Naive thymus-derived CD8-positive, alpha-beta T cell (primary cell): ENCODE measurements around the gene B3GALNT2. TPM values are rescaled to one million over a fixed set of nuclear protein-coding genes. Genes with fewer than 3 reads are reported as not detected.
"Not testable (repeated sequence)": the region's sequence is repeated elsewhere in the genome, so short reads cannot be mapped to it uniquely, and the experiment has no call there.

Source experiments
- ATAC-seq, 2 donors: fragments of 150-1000 bp; cut with Tn5 transposase in 1 of 2; sonication (Bioruptor Pico), chemical (Tn5 transposase) in 1 of 2; 1 replicate in 1 of 2; 2 replicates in 1 of 2; pipeline ENCODE4 v1.10.0; 2021; ENCODE audit warnings: mild to moderate bottlenecking in 2 of 2, moderate library complexity in 2 of 2
- POLR2A ChIA-PET: fragments of 350-600 bp; sonication (Branson Sonifier 250); formaldehyde crosslinking; loops from one replicate; lab custom pipeline; 2021; ENCODE audit warnings: antibody characterized with exemption; lab: Charles Lee
- DNase-seq, 10 donors: peaks; one replicate each; pipeline versions ENCODE4 v3.0.0 to v3.0.0-alpha.2; 2020 to 2022
- H3K27ac Mint-ChIP-seq, 10 donors: one replicate each; pipeline ENCODE4 v1.8.0; 2020 to 2022; ENCODE audit warnings: mild to moderate bottlenecking in 10 of 10, mixed read lengths in 10 of 10, moderate library complexity in 4 of 10, inconsistent platforms in 1 of 10
- H3K27me3 Mint-ChIP-seq, 5 donors: one replicate each; pipeline ENCODE4 v1.8.0; 2021 to 2022; ENCODE audit warnings: mixed read lengths in 5 of 5
- H3K36me3 Mint-ChIP-seq, 3 donors: one replicate each; pipeline ENCODE4 v1.8.0; 2020 to 2022; ENCODE audit warnings: mixed read lengths in 3 of 3, mild to moderate bottlenecking in 2 of 3, inconsistent platforms in 1 of 3
- H3K4me1 Mint-ChIP-seq, 4 donors: one replicate each; pipeline ENCODE4 v1.8.0; 2021 to 2022; ENCODE audit warnings: mixed read lengths in 4 of 4
- H3K4me3 Mint-ChIP-seq, 10 donors: one replicate each; pipeline ENCODE4 v1.8.0; 2020 to 2022; ENCODE audit warnings: mild to moderate bottlenecking in 10 of 10, mixed read lengths in 10 of 10, moderate library complexity in 6 of 10, inconsistent platforms in 1 of 10
- H3K9me3 Mint-ChIP-seq, 9 donors: one replicate each; pipeline ENCODE4 v1.8.0; 2020 to 2022; ENCODE audit warnings: mixed read lengths in 9 of 9, mild to moderate bottlenecking in 3 of 9, inconsistent platforms in 1 of 9, moderate library complexity in 1 of 9
- polyA plus RNA-seq, 3 donors: library from polyadenylated mRNA; unstranded; fragments of 300-500 nt; fragmentation: Illumina TruSeq; gene quantifications; one replicate each; pipeline ENCODE4 v1.2.3, GENCODE V29; 2021
- total RNA-seq, 8 experiments: library from RNA in 2 of 8; stranded (reverse) in 2 of 8; gene quantifications; one replicate each; pipeline ENCODE4 v1.2.3 and lab custom pipeline; 2021 to 2026

B3GALNT2 gene
- total and polyA plus RNA-seq, 5 experiments from 2014 or later: 3.3 to 9.5 (median 4.3) TPM

DNA sequence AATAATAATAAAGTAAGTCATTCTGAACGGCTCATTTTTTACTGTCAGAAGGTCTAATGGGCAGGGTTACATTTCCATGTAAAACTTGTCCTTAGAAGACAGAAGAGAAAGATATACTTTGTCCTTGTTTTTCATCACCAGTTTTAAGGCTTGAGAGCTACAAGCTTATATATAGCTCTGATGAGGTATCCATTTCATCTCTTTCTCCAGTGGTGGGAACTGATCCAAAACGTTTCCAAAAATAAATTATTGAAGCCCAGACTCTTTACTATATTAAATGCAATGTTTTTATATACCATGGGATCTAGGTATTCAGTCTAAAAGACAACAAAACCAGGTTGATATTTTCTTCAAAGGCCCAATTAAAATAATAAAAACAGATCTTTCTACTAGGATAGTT, 8.7 kb downstream of the B3GALNT2 start:
- ATAC-seq (no peak), DNase-seq (no peak)
- Mint-ChIP-seq H3K4me1 (peaks cover 8 to 10% (median 9%) of the 10 kb centered on the region in 4 donors), H3K4me3 (no peak overlapping the region), H3K27me3 (no peaks in the 10 kb centered on the region), H3K27ac (no peak overlapping the region), H3K9me3 (no peaks in the 10 kb centered on the region), H3K36me3 (peaks cover 5 to 31% (median 14%) of the 10 kb centered on the region in 3 donors)
- POLR2A ChIA-PET: interaction anchor here (2.5 kb wide), 1 partner anchor 9 kb away, joined by 11 read pairs; the partner anchor contains the start of gene B3GALNT2

DNA sequence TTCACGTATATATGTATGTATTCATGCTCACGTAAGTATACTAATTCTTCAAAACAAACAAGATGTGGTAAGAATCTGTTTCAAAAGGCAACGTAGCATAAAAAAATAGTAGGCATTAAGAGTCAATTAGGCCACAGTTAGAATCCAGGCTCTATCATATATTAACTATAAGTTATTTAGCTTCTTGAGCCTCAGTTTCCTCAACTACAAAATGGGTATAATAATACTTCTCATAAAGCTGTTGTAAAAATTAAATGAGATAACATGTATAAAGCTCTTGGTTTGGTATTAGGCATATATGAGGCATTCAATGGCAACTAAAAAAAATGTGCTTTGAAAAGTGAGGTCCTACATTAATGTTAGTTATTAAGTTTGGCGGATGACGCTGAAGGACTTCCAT, 9.2 kb downstream of the B3GALNT2 start:
- POLR2A ChIA-PET: interaction anchor here (2.5 kb wide), 1 partner anchor 10 kb away, joined by 11 read pairs; the partner anchor contains the start of gene B3GALNT2
- Mint-ChIP-seq H3K27ac (no peak overlapping the region), H3K4me3 (no peak overlapping the region), H3K36me3 (peaks cover 5 to 31% (median 14%) of the 10 kb centered on the region in 3 donors), H3K9me3 (no peaks in the 10 kb centered on the region), H3K4me1 (peaks cover 8 to 10% (median 9%) of the 10 kb centered on the region in 4 donors), H3K27me3 (no peaks in the 10 kb centered on the region)
- DNase-seq: no peak
- no peak for ATAC-seq

DNA sequence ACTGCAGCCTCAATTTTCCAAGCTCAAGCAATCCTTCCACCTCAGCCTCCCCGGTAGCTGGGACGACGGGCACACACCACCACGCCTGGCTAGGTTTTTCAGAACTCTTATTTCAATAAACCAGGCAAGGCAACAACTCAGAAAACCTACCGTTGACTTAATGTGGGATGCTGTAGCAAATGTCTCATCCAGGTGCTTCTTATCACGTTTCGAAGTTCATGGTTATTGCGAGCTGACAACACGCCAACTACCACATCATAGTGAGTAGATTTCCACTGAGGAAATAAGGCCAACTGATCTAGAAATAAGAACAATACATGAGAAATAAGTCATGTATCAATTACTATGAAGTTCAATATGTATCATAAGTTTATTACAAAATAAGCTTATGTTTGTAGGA, 9.7 kb downstream of the B3GALNT2 start:
- peaks cover 5 to 31% (median 14%) of the 10 kb centered on the region in 3 donors for H3K36me3 Mint-ChIP-seq
- no peaks in the 10 kb centered on the region for H3K27me3 Mint-ChIP-seq
- POLR2A ChIA-PET: interaction anchor here (2.5 kb wide), 1 partner anchor 10 kb away, joined by 11 read pairs; the partner anchor contains the start of gene B3GALNT2
- DNase-seq (no peak), ATAC-seq (no peak)
- H3K27ac Mint-ChIP-seq: no peak overlapping the region
- H3K4me1 Mint-ChIP-seq: peaks cover 8 to 10% (median 9%) of the 10 kb centered on the region in 4 donors
- H3K9me3 Mint-ChIP-seq: no peaks in the 10 kb centered on the region
- no peak overlapping the region for H3K4me3 Mint-ChIP-seq

DNA sequence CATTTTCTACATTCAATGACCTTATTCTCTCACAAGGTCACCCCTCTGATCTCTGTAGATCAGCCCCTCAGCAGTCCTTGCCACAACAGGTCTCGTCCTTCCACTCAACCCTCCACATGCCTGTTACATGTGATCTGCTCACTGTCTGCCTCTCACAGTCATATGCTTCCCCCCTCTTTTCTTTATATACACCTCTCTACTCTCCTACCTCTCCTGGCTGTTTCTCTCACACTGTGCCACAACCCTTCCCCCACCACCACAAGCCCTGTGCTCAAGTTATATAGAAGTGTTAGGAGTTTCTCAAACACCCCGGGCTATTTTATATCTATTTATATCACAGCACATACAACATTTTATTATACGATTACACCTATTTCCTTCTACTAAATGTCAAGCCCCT, 12.6 kb downstream of the B3GALNT2 start:
- H3K27me3 Mint-ChIP-seq: no peaks in the 10 kb centered on the region
- no peak overlapping the region for H3K4me3 Mint-ChIP-seq
- H3K27ac Mint-ChIP-seq: no peak overlapping the region
- DNase-seq (no peak), ATAC-seq (no peak)
- H3K36me3 Mint-ChIP-seq: peaks cover 5 to 38% (median 14%) of the 10 kb centered on the region in 3 donors
- H3K9me3 Mint-ChIP-seq: no peaks in the 10 kb centered on the region
- peaks cover 8 to 10% (median 9%) of the 10 kb centered on the region in 4 donors for H3K4me1 Mint-ChIP-seq
- POLR2A ChIA-PET: interaction anchor here (0.6 kb wide), 1 partner anchor 24 kb away, joined by 4 read pairs; no protein-coding TSS in a partner anchor

DNA sequence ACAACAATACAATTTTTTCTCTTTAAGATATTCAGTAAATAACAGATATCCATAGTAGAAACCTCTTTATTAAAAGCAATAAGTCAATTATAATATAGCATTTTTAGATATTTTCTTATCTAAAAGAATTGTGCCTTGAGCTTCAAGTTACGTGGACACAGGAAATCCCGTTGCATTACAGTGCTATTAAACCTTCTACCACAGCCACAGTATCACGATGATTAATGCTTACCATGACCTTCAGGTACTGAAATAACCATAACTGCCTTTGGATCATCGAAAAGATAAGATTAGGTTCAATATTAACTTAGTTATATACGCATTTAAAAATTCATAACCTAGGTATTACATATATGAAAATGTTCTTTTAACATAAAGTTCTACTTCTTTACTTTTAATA, 17.9 kb downstream of the B3GALNT2 start:
- Mint-ChIP-seq H3K4me3 (no peak overlapping the region), H3K4me1 (no peaks in the 10 kb centered on the region), H3K27ac (no peak overlapping the region), H3K9me3 (peaks cover 0 to 9% (median 0%) of the 10 kb centered on the region in 9 donors), H3K27me3 (no peaks in the 10 kb centered on the region), H3K36me3 (peaks cover 16 to 35% (median 27%) of the 10 kb centered on the region in 3 donors)
- ATAC-seq (no peak), DNase-seq (no peak)
- POLR2A ChIA-PET: no interaction called here

DNA sequence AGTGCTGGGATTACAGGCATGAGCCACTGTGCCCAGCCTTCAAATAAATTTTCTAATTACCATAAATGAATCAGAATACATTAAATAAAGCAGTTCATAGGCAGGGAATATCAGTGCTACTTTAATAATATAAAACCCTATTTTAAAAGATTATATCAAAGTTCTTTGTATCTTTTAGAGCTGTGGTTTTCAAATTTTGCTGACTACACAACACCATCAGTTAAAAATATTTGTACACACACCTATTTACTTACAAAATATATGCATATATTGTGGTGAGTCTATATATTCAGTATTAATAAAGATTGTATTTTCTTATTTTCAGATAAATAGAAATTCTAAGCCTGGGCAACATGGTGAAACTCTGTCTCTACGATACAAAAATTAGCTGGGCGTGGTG, 18.7 kb downstream of the B3GALNT2 start:
- Mint-ChIP-seq H3K9me3 (peaks cover 0 to 9% (median 0%) of the 10 kb centered on the region in 9 donors), H3K4me3 (no peak overlapping the region), H3K27ac (peak overlapping the region in 1 of 10 donors; percentile 60), H3K27me3 (no peaks in the 10 kb centered on the region), H3K36me3 (peaks cover 16 to 41% (median 32%) of the 10 kb centered on the region in 3 donors), H3K4me1 (no peaks in the 10 kb centered on the region)
- POLR2A ChIA-PET: no interaction called here
- no peak for DNase-seq
- ATAC-seq: no peak

DNA sequence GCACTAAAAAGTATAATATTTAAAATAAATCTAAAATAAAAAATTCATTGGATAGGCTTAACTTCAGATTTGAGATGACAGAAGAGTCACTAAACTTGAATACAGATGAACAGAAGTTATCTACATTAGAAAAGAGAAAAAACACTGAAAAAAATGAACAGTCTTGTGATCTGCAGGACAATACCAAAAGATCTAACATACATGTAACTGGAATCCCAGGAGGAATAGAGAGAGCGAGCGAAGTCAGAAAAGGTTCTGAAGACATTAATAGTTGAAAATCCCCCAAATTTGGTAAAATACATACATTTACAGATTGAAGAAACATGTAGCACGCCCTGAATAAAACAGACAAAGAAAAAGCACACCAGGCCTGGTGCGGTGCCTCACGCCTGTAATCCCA, 21.2 kb downstream of the B3GALNT2 start:
- POLR2A ChIA-PET: interaction anchor here (1.7 kb wide), 1 partner anchor 21 kb away, joined by 4 read pairs; the partner anchor contains the start of gene B3GALNT2
- peaks cover 0 to 9% (median 0%) of the 10 kb centered on the region in 9 donors for H3K9me3 Mint-ChIP-seq
- no peaks in the 10 kb centered on the region for H3K4me1 Mint-ChIP-seq
- H3K27ac Mint-ChIP-seq: no peak overlapping the region
- no peaks in the 10 kb centered on the region for H3K27me3 Mint-ChIP-seq
- no peak overlapping the region for H3K4me3 Mint-ChIP-seq
- peaks cover 16 to 62% (median 43%) of the 10 kb centered on the region in 3 donors for H3K36me3 Mint-ChIP-seq
- no peak for ATAC-seq
- DNase-seq: no peak

DNA sequence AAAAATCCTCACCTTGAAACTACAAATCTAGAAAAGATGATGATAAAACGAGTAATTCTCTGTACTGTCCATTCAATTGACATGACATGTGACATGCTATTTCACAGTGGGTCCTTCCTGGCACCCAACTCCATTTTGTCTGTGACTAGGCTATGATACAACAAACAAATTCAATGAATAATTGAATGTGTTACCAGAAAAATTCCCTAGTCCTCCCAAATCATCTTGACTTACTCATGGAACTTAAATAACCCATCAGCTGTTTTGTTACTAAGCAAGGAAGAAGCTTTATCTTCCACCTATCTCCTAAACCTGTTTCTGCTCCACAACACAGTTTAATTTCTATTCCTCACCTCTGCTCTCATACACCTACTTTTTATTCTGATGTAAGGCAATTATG, 30.4 kb downstream of the B3GALNT2 start:
- Mint-ChIP-seq H3K36me3 (peaks cover 3 to 37% (median 14%) of the 10 kb centered on the region in 3 donors), H3K4me3 (no peak overlapping the region), H3K4me1 (no peaks in the 10 kb centered on the region), H3K9me3 (no peaks in the 10 kb centered on the region), H3K27ac (no peak overlapping the region), H3K27me3 (no peaks in the 10 kb centered on the region)
- DNase-seq (no peak), ATAC-seq (no peak)
- POLR2A ChIA-PET: no interaction called here

DNA sequence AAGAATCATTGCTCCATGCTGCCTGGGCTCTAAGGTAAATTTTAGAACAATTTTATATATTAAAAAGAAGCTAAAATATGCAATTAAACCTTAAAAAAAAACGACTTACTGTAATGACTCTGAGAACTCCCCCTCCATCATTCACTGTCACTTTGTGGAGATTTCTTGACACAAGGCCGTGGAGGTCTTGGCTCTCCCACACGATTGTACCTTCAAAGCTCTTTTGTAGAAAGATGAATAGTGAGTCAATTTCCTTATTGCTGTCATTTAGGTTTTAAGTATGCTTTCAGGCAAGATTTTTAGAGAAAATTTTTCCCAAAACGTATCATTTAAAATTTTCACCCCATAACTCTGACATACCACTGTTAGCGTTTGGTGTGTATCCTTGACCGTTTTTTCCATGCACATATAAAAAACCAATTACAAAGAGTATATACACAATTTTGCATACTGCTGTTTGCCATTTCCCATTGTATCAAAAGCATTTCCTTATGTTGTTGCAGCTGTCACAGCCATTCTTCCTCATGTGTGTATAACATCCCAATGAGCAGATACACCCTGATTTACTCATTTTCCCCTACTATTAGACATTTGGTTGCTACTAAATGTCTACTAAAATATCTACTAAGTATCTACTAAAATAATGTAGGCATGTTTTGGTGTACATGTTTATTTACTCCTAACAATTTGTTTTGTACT, 33.4 kb downstream of the B3GALNT2 start:
- ATAC-seq (no peak), DNase-seq (no peak)
- POLR2A ChIA-PET: no interaction called here
- Mint-ChIP-seq H3K27me3 (no peaks in the 10 kb centered on the region), H3K36me3 (peaks cover 3 to 22% (median 11%) of the 10 kb centered on the region in 3 donors), H3K9me3 (no peaks in the 10 kb centered on the region), H3K4me3 (no peak overlapping the region), H3K27ac (no peak overlapping the region), H3K4me1 (no peaks in the 10 kb centered on the region)

DNA sequence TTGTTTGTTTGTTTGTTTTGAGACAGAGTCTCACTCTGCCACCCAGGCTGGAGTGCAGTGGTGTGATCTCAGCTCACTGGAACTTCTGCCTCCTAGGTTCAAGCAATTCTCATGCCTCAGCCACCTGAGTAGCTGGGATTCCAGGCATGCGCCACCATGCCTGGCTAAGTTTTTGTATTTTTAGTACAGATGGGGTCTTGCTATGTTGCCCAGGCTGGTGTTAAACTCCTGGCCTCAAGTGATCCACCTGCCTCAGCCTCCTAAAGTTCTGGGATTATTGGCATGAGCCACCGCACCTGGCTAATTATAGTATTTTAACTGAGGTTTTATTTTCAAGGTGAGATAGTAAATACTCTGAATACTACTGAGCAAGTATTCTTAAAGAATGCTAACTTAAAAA, 34.4 kb downstream of the B3GALNT2 start:
- H3K4me1 Mint-ChIP-seq, H3K27me3 Mint-ChIP-seq, H3K27ac Mint-ChIP-seq, DNase-seq, H3K9me3 Mint-ChIP-seq, POLR2A ChIA-PET, H3K4me3 Mint-ChIP-seq, ATAC-seq: not testable (repeated sequence)
- peaks cover 3 to 21% (median 14%) of the 10 kb centered on the region in 3 donors for H3K36me3 Mint-ChIP-seq

DNA sequence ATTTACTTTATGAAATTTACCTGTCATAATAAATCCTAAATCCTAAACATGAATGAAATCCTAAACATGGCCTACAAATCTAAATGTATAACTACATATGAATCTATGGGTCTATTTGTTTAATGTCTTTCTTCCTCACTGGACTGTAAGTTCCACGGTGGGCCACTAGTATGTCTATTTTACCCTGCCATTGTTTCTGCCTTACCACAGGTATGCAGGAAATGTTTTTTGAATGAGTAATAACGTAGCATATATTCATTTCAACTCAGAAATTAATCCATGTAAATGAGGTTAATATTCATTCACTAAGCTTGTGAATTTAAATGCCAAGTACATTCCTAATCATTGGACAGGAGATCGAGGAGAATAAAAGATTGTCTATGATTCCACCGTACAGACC, 35.3 kb downstream of the B3GALNT2 start:
- Mint-ChIP-seq H3K4me1 (peaks cover 0 to 7% (median 1%) of the 10 kb centered on the region in 4 donors), H3K27ac (no peak overlapping the region), H3K4me3 (no peak overlapping the region), H3K27me3 (no peaks in the 10 kb centered on the region), H3K9me3 (no peaks in the 10 kb centered on the region), H3K36me3 (peaks cover 3 to 21% (median 17%) of the 10 kb centered on the region in 3 donors)
- DNase-seq (no peak), ATAC-seq (no peak)
- POLR2A ChIA-PET: no interaction called here

DNA sequence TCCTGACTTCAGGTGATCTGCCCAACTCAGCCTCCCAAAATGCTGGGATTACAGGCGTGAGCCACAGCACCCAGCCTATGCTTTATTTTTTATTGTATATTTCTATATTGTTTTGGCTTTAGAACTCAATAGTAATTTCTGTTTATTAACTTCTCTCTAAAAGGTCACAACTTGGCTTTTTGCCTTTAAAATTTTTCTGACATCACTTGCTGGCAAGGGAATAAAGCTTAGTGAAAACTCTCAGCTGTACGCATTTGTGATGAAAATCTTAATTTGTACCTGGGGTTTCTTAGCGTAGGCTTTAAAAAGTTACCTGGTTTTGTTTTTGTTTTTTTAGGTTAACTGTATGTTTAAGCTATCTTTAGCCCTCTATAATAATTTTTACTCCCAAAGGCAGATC, 36.2 kb downstream of the B3GALNT2 start:
- Mint-ChIP-seq H3K27ac (no peak overlapping the region), H3K27me3 (no peaks in the 10 kb centered on the region), H3K4me3 (no peak overlapping the region), H3K36me3 (peaks cover 3 to 21% (median 17%) of the 10 kb centered on the region in 3 donors), H3K9me3 (no peaks in the 10 kb centered on the region), H3K4me1 (peaks cover 0 to 7% (median 1%) of the 10 kb centered on the region in 4 donors)
- POLR2A ChIA-PET: interaction anchor here (0.7 kb wide), 1 partner anchor 23 kb away, joined by 4 read pairs; no protein-coding TSS in a partner anchor
- DNase-seq (no peak), ATAC-seq (no peak)

DNA sequence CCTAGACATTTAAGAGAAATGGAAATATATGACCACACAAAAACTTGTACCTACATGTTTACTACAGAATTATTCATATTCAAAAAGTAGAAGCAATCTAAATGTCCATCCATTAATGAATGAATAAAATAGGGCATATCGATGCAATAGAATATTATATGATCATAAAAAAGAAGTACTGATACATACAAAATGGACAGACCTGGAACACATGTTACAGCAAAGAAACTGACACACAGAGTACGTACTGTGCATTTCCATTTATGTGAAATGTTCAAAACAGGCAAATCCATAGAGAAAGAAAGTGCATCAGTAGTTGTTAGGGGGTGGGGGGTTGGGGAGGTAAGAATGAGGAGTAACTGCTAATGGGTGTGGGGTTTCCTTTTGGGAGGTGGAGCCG, 39.2 kb downstream of the B3GALNT2 start:
- Mint-ChIP-seq H3K4me3 (no peak overlapping the region), H3K27me3 (no peaks in the 10 kb centered on the region), H3K9me3 (no peaks in the 10 kb centered on the region), H3K27ac (no peak overlapping the region), H3K36me3 (peaks cover 3 to 17% (median 13%) of the 10 kb centered on the region in 3 donors), H3K4me1 (peaks cover 2 to 14% (median 10%) of the 10 kb centered on the region in 4 donors)
- ATAC-seq: no peak
- POLR2A ChIA-PET: no interaction called here
- DNase-seq: no peak
